ENCODE data around the gene CABP2. TPM values are rescaled to one million over a fixed set of nuclear protein-coding genes. Genes with fewer than 3 reads are reported as not detected.

CABP2 gene
- total RNA-seq, 1 experiment from 2014 or later = not detected

GRCh38 chr11:67523556-67524479, 572 bp upstream of the CABP2 start:
- H3K4me3 ChIP-seq (ENCODE audit: low read depth, low read length, poor library complexity, severe bottlenecking) = no peak overlapping the region
- BruUV-seq (replicated peaks) = no TSS peak
- no peak overlapping the region for H3K27ac ChIP-seq (ENCODE audit: low read depth, low read length, poor library complexity, severe bottlenecking)
- no peaks in the 10 kb centered on the region for H3K36me3 ChIP-seq (ENCODE audit: insufficient read depth, low read length, poor library complexity, severe bottlenecking)
- ChIA-PET POLR2A (ENCODE audit: low non-redundant PET) (no interaction called here), CTCF (no interaction called here)
- H3K27me3 ChIP-seq (replicated peaks; ENCODE audit: insufficient read depth, low read depth, low read length, poor library complexity) = no peaks in the 10 kb centered on the region
- H3K9me3 ChIP-seq (ENCODE audit: low read depth, low read length, poor library complexity, severe bottlenecking) = no peaks in the 10 kb centered on the region
- no peak for DNase-seq (ENCODE audit: low spot score)
- TF ChIP-seq EZH2 (IDR thresholded peaks at IDR 0.05; ENCODE audit: borderline replicate concordance, low read depth, low read length, poor library complexity, severe bottlenecking) (no peak), CTCF (conservative IDR thresholded peaks at IDR 0.05; ENCODE audit: low read depth, low read length) (no peak)
- no peaks in the 10 kb centered on the region for H3K4me1 ChIP-seq (ENCODE audit: insufficient read depth, low read length, poor library complexity, severe bottlenecking)
- intact Hi-C loops (cut with micrococcal nuclease; ENCODE audit: unreplicated experiment) = no loop called here

- no peak overlapping the region for H3K27ac ChIP-seq (ENCODE audit: low read depth, low read length, poor library complexity, severe bottlenecking)
- POLR2A ChIA-PET (ENCODE audit: low non-redundant PET) = no interaction called here
- CTCF ChIA-PET = no interaction called here
- no peaks in the 10 kb centered on the region for H3K4me1 ChIP-seq (ENCODE audit: insufficient read depth, low read length, poor library complexity, severe bottlenecking)
- no peak for DNase-seq (ENCODE audit: low spot score)
- H3K9me3 ChIP-seq (ENCODE audit: low read depth, low read length, poor library complexity, severe bottlenecking) = no peaks in the 10 kb centered on the region
- TF ChIP-seq EZH2 (IDR thresholded peaks at IDR 0.05; ENCODE audit: borderline replicate concordance, low read depth, low read length, poor library complexity, severe bottlenecking) (no peak), CTCF (conservative IDR thresholded peaks at IDR 0.05; ENCODE audit: low read depth, low read length) (no peak)
- intact Hi-C loops (cut with micrococcal nuclease; ENCODE audit: unreplicated experiment) = no loop called here
- H3K4me3 ChIP-seq (ENCODE audit: low read depth, low read length, poor library complexity, severe bottlenecking) = no peak overlapping the region
- H3K27me3 ChIP-seq (replicated peaks; ENCODE audit: insufficient read depth, low read depth, low read length, poor library complexity) = no peaks in the 10 kb centered on the region
- no peaks in the 10 kb centered on the region for H3K36me3 ChIP-seq (ENCODE audit: insufficient read depth, low read length, poor library complexity, severe bottlenecking)
- BruUV-seq (replicated peaks) = no TSS peak
Measured at GRCh38 chr11:67522338-67522737, 908 bp downstream of the CABP2 start.

- Histone ChIP-seq H3K36me3 (ENCODE audit: insufficient read depth, low read length, poor library complexity, severe bottlenecking) (no peaks in the 10 kb centered on the region), H3K27me3 (replicated peaks; ENCODE audit: insufficient read depth, low read depth, low read length, poor library complexity) (no peaks in the 10 kb centered on the region), H3K9me3 (ENCODE audit: low read depth, low read length, poor library complexity, severe bottlenecking) (no peaks in the 10 kb centered on the region), H3K4me1 (ENCODE audit: insufficient read depth, low read length, poor library complexity, severe bottlenecking) (no peaks in the 10 kb centered on the region), H3K4me3 (ENCODE audit: low read depth, low read length, poor library complexity, severe bottlenecking) (no peak overlapping the region), H3K27ac (ENCODE audit: low read depth, low read length, poor library complexity, severe bottlenecking) (no peak overlapping the region)
- no TSS peak for BruUV-seq (replicated peaks)
- intact Hi-C loops (cut with micrococcal nuclease; ENCODE audit: unreplicated experiment) = no loop called here
- no peak for DNase-seq (ENCODE audit: low spot score)
- CTCF ChIA-PET = no interaction called here
- TF ChIP-seq EZH2 (IDR thresholded peaks at IDR 0.05; ENCODE audit: borderline replicate concordance, low read depth, low read length, poor library complexity, severe bottlenecking) = no peak
- no peak for TF ChIP-seq CTCF (conservative IDR thresholded peaks at IDR 0.05; ENCODE audit: low read depth, low read length)
- POLR2A ChIA-PET (ENCODE audit: low non-redundant PET) = no interaction called here
Measured at GRCh38 chr11:67521924-67522323, 1.3 kb downstream of the CABP2 start.
